ENCODE measurements around the gene SYNGR3. TPM values are rescaled to one million over a fixed set of nuclear protein-coding genes. Genes with fewer than 3 reads are reported as not detected.

Gene SYNGR3
- total RNA-seq, 1 experiment from 2014 or later = 15.2 TPM

DNA sequence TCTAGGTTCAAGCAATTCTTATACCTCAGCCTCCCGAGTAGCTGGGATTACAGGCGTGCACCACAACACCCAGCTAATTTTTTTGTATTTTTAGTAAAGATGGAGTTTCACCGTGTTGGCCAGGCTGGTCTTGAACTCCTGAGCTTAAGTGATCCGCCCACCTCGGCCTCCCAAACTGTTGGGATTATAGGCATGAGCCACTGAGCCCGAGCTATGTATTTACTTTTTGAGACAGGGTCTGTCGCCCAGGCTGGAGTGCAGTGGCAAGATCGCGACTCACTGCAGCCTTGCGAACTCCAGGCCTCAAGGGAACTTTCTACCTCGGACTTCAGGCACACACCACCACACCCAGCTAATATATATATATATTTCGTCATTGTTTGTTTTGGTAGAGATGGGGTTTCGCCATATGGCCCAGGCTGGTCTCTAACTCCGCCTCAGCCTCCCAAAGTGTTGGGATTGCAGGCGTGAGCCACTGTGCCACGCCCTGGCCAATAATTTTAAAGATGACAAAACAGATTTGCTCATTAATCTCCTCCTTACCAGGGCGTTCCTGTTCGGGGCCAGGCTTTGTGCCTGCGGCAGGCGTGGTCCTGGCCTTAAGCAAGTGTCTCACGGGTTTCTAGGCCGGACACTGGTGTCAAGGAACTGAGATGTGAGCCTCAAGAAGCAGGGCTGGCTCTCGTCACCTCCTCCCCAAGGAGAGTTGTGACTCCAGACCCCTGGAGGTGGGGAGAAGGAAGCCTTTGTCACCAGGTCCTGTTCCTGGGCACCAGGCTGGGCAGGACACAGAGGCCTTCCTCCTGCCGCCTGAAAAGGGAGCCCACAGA lies 25.6 kb downstream of the SYNGR3 start:
- no TSS peak for BruUV-seq (replicated peaks)
- in situ Hi-C loops (cut with HindIII; ENCODE audit: low pct_unique_long_range_greater_than_20kb, low sequenced_read_pairs) = no loop called here
- Histone ChIP-seq H3K27me3 (ENCODE audit: control insufficient read depth, insufficient read depth, low read length) (no peaks in the 10 kb centered on the region), H3K36me3 (ENCODE audit: control insufficient read depth, insufficient read depth, low read length) (no peaks in the 10 kb centered on the region; the same call in 1 of the 2 replicates), H3K27ac (ENCODE audit: low read length) (no peak overlapping the region), H3K4me3 (ENCODE audit: low read depth in 2 of 2, low read length in 2 of 2) (no peak overlapping the region), H3K9me3 (ENCODE audit: control insufficient read depth, insufficient read depth, low read depth, low read length) (no peaks in the 10 kb centered on the region), H3K4me1 (ENCODE audit: control insufficient read depth, insufficient read depth, low read length) (peaks cover 5% of the 10 kb centered on the region)
- no peak for TF ChIP-seq SIN3A (IDR thresholded peaks at IDR 0.05; ENCODE audit: borderline replicate concordance, insufficient read depth, low read depth, low read length)
- no peak for TF ChIP-seq TCF7L2 (IDR thresholded peaks at IDR 0.05; ENCODE audit: low read depth, low read length)
- TF ChIP-seq, protein P1, sequence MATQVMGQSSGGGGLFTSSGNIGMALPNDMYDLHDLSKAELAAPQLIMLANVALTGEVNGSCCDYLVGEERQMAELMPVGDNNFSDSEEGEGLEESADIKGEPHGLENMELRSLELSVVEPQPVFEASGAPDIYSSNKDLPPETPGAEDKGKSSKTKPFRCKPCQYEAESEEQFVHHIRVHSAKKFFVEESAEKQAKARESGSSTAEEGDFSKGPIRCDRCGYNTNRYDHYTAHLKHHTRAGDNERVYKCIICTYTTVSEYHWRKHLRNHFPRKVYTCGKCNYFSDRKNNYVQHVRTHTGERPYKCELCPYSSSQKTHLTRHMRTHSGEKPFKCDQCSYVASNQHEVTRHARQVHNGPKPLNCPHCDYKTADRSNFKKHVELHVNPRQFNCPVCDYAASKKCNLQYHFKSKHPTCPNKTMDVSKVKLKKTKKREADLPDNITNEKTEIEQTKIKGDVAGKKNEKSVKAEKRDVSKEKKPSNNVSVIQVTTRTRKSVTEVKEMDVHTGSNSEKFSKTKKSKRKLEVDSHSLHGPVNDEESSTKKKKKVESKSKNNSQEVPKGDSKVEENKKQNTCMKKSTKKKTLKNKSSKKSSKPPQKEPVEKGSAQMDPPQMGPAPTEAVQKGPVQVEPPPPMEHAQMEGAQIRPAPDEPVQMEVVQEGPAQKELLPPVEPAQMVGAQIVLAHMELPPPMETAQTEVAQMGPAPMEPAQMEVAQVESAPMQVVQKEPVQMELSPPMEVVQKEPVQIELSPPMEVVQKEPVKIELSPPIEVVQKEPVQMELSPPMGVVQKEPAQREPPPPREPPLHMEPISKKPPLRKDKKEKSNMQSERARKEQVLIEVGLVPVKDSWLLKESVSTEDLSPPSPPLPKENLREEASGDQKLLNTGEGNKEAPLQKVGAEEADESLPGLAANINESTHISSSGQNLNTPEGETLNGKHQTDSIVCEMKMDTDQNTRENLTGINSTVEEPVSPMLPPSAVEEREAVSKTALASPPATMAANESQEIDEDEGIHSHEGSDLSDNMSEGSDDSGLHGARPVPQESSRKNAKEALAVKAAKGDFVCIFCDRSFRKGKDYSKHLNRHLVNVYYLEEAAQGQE (IDR thresholded peaks at IDR 0.05; ENCODE audit: insufficient read depth in 1 of 2, low read depth in 2 of 2, low read length in 1 of 2) = no peak
- no peak for TF ChIP-seq POLR2AphosphoS5 (IDR thresholded peaks at IDR 0.05; ENCODE audit: low read depth, low read length)
- TF ChIP-seq, protein P2, sequence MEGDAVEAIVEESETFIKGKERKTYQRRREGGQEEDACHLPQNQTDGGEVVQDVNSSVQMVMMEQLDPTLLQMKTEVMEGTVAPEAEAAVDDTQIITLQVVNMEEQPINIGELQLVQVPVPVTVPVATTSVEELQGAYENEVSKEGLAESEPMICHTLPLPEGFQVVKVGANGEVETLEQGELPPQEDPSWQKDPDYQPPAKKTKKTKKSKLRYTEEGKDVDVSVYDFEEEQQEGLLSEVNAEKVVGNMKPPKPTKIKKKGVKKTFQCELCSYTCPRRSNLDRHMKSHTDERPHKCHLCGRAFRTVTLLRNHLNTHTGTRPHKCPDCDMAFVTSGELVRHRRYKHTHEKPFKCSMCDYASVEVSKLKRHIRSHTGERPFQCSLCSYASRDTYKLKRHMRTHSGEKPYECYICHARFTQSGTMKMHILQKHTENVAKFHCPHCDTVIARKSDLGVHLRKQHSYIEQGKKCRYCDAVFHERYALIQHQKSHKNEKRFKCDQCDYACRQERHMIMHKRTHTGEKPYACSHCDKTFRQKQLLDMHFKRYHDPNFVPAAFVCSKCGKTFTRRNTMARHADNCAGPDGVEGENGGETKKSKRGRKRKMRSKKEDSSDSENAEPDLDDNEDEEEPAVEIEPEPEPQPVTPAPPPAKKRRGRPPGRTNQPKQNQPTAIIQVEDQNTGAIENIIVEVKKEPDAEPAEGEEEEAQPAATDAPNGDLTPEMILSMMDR (IDR thresholded peaks at IDR 0.05) = no peak
- ChIA-PET CTCF (no interaction called here), POLR2A (no interaction called here)
- intact Hi-C loops (cut with micrococcal nuclease; ENCODE audit: unreplicated experiment) = no loop called here
- DNase-seq (ENCODE audit: low read depth, low spot score) (no peak), ATAC-seq (no peak)

DNA sequence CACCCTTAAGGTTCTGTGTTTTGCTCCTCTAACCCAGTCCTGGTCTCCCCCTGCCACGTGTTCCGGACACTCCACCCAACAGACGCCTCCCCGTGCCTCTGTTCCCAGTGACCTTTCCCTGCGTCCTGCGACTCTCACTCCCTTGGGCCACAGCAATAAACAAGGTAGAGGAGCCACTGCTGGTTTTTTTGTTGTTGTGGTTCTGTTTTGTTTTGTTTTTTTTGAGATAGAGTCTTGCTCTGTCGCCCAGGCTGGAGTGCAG lies 26.1 kb downstream of the SYNGR3 start:
- DNase-seq (ENCODE audit: low read depth, low spot score) (no peak), ATAC-seq (no peak)
- no TSS peak for BruUV-seq (replicated peaks)
- H3K9me3 ChIP-seq (ENCODE audit: control insufficient read depth, insufficient read depth, low read depth, low read length) = no peaks in the 10 kb centered on the region
- ChIA-PET CTCF (no interaction called here), POLR2A (no interaction called here)
- no peak overlapping the region for H3K27ac ChIP-seq (ENCODE audit: low read length)
- H3K36me3 ChIP-seq (ENCODE audit: control insufficient read depth, insufficient read depth, low read length) = no peaks in the 10 kb centered on the region; the same call in 1 of the 2 replicates
- TF ChIP-seq SIN3A (IDR thresholded peaks at IDR 0.05; ENCODE audit: borderline replicate concordance, insufficient read depth, low read depth, low read length) (no peak), TCF7L2 (IDR thresholded peaks at IDR 0.05; ENCODE audit: low read depth, low read length) (no peak), POLR2AphosphoS5 (IDR thresholded peaks at IDR 0.05; ENCODE audit: low read depth, low read length) (no peak)
- TF ChIP-seq, protein P1 (IDR thresholded peaks at IDR 0.05; ENCODE audit: insufficient read depth in 1 of 2, low read depth in 2 of 2, low read length in 1 of 2) = no peak
- TF ChIP-seq, protein P2 (IDR thresholded peaks at IDR 0.05) = no peak
- no peaks in the 10 kb centered on the region for H3K27me3 ChIP-seq (ENCODE audit: control insufficient read depth, insufficient read depth, low read length)
- intact Hi-C loops (cut with micrococcal nuclease; ENCODE audit: unreplicated experiment) = no loop called here
- in situ Hi-C loops (cut with HindIII; ENCODE audit: low pct_unique_long_range_greater_than_20kb, low sequenced_read_pairs) = no loop called here
- no peak overlapping the region for H3K4me3 ChIP-seq (ENCODE audit: low read depth in 2 of 2, low read length in 2 of 2)
- peaks cover 3% of the 10 kb centered on the region; the same call in 1 of the 2 replicates for H3K4me1 ChIP-seq (ENCODE audit: control insufficient read depth, insufficient read depth, low read length)
